GM21717 (cell line): ENCODE results near the gene UNC5B.

ENCODE experiments used
- ATAC-seq: cut with Tn5 transposase; IDR thresholded peaks from one replicate; pipeline ENCODE4 v1.9.1; 2021; ENCODE audit warnings: mild to moderate bottlenecking, moderate library complexity; ENCODE audit not compliant: unreplicated experiment

UNC5B gene

GRCh38 chr10:71212318-71213126 lies at the start of gene UNC5B:
Gene UNC5B, plus strand, starts transcription at chr10:71212570. Its CDS starts 416 bp downstream, at chr10:71212986.
- no peak for ATAC-seq

GRCh38 chr10:71173466-71173865 lies 38.9 kb upstream of the UNC5B start:
- ATAC-seq: no peak

- no peak for ATAC-seq
Measured at GRCh38 chr10:71176661-71177060, 35.7 kb upstream of the UNC5B start.

DNA sequence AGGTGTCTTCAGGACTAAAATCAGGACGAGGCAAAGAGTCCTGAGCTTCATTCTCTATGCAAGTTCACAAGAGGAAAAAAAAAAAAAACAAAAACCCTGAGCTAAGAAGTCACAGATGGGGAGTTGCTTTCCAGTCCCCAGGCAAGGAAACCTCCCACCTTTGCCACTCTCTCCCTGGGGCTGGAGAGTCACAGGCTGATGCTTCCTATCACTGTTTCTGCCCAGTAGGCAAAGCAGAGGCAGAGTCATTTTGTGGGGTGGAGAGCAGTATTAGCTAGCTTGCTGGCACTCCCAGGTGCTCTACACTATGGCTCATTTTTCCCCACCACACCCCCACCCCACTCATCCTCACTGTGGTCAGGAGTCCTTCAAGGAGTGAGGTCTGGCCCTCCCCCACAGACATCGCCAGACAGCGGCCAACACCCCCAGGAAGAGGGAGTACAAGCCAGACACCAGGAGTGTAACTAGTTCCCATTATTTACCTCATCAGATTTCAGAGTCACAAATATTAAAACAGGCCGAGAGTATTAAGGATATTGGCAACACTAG lies 34.6 kb upstream of the UNC5B start:
- no peak for ATAC-seq

DNA sequence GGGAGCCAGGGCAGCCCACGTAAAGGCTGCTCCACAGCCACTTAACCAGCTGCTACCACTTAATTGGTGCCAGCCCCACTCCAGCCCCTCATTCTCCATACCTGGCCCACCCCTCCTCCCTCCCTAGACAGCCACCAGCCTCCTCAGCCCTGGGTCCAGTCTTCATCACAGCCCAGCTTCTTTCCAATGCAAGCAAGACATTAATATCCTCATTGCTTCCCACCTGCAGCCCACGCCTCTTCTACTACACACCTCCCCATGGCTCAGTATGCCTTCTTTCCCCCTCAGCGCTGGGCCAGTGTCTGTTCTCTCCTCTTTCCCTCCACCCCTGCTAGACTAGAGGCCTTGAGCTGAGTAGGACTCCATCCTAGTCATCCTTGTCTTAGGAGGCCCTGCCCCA lies 33.5 kb upstream of the UNC5B start:
- no peak for ATAC-seq

GRCh38 chr10:71179382-71179781 lies 33.0 kb upstream of the UNC5B start:
- ATAC-seq: no peak

DNA sequence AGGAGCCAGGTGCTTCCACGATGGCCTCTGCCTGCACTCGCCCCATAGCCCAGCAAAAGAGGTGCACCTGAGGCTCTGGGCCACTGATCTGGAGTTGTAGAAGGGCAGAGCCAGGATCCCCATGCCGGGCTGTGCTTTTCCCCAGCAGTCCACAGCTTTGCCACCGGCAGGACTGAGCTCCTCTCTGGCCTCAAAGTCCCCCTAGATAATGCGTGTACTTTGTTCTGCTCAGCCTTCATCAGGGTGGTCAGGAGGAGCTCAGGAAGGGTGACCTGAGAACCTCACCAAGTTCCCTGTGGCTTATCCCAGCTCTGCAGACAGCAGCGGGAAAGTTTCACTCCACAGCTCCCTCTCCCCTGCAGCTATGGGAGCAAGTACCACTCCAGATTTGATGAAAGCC lies 27.9 kb upstream of the UNC5B start:
- ATAC-seq: no peak

GRCh38 chr10:71185209-71185608 lies 27.2 kb upstream of the UNC5B start:
- no peak for ATAC-seq

- ATAC-seq: no peak
Measured at GRCh38 chr10:71187197-71187596, 25.2 kb upstream of the UNC5B start.

DNA sequence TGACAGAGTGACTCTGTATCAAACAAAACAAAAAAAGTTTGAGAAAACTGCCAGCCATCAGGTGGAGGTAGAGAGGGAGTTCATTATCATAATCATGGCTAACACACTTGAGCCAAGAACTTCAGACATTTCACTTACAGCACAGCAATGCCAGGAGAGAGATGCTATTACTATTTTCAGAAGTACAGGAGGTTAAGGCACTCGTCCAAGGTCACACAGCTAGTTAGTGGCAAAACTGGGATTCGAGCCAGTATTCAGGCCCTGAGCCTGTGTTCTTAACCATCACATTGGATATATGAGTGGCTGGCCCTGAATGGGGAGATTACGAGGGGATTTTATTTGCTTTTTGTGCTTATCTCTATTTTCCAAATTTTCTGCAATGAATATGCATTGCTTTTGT lies 24.8 kb upstream of the UNC5B start:
- no peak for ATAC-seq

DNA sequence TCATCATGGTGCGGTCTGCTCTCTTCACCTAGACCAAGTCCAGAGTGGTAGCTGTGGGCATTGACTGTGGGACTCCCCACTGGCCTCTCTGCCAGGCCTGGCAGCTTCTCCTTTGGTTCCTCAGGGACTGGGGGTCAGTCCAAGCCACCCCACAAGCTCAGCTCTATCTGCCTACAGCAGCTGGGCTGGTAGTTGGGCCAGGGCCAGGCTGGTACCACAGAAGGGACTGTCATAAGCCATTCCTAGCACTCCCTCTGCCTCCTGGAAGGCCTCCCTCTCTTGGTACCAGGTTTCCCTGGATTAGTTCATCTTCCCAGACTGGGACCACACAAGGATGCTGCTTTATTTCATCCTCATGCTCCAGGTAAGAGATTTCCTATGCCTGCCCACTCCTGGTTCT lies 24.2 kb upstream of the UNC5B start:
- no peak for ATAC-seq

DNA sequence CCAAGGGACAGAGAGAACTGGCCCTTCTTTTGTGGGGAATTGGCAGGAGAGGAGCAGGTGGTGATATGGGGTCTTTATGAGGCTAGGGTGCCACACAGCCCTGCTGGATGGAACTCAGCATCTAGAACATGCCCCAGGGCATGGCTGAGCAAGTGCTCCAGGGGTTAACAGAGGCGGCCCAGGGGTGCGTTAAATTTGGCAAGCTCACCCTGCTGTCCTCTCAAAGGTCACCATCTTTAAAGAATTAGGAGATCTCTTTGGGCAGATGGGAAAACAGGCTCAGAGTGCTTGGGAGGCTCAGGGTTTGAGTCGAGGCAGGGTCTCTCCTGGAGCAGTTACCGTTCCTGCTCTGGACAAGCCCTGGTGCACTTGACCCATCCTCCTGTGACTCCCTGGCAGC lies 21.4 kb upstream of the UNC5B start:
- no peak for ATAC-seq

DNA sequence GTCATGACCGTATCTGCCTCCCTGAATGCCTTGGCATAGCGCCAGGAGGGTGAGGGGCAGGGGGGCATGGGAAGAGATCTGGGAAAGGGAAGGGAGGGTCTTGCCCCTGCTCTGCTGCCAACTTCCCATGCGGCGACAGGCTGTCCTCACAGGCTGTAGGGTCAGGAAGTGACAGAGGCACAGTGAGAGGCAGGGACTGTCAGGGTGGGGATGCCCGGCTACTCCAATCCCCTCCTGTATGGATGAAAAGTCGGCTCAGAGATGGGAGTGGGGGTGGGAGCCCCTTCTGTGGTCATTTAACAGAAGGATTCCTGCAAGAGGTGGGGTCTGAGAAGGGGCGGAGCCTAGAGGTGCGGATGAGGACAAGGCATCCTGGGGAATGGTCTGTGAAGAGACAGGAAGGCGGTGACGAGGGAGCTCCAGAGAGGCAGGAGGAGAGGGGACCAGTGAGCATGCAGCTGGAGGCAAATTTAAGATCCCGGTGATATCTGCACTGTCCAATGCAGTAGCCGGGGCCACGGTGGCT lies 20.8 kb upstream of the UNC5B start:
- no peak for ATAC-seq

GRCh38 chr10:71193516-71193915 lies 18.9 kb upstream of the UNC5B start:
- ATAC-seq: no peak

DNA sequence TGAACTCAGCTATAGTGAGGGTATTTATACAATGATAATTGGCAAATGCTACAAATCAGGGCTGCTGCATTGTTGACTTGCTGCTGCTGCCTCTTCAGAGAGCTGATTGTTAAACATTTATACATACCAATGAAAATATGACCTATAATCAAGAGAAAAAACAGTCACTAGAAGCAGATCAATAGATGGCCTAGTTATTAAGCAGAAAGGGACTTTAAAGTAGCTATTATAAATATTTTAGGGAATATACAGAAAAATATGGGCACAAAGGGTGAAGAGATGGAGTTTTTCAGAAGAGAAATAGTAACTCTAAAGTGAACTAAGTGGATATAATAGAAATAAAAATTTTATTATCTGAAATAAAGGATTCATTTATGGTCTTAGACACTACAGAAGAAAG lies 14.4 kb upstream of the UNC5B start:
- ATAC-seq: no peak

GRCh38 chr10:71201849-71202248 lies 10.5 kb upstream of the UNC5B start:
- ATAC-seq: no peak

GRCh38 chr10:71202314-71202713 lies 10.1 kb upstream of the UNC5B start:
- ATAC-seq: no peak

DNA sequence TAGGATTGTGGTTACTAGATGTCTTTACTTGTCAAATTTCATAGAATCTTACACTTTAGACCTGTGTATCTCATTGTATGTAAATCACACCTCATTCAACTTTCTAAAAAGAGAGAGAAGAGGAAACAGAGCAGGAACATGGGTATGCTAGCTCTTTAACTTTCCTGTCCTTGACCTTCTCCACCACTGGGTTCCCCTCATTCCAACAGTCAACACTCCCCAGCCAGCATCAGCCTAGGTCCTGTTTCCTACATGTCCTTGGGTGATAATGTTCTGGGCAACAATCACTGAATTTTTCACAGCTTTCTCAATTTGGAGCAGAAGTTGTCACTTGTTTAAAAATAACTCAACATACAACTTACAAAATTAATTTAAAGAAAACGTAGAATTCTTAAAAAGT lies 9.2 kb upstream of the UNC5B start:
- ATAC-seq: no peak

GRCh38 chr10:71203716-71204115 lies 8.7 kb upstream of the UNC5B start:
- no peak for ATAC-seq

GRCh38 chr10:71204746-71205145 lies 7.6 kb upstream of the UNC5B start:
- ATAC-seq: no peak

DNA sequence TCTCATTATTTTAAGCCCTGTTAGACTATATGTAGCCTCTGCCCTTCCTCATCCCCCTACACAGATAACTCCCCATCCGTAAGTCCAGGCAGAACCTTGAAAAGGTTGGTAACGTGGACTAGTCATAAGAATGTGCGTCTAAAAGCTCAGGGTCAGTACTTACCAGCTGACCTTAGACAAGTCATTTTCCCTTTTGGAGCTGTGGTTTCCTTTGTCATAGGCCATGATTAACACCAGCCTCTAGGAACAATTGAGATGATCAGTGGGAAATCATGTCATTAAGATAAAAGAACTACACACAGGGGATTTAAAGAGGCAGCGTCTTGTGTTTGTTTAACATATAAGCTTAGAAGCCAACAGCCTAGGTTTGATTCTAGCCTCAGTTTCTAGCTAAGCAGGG lies 6.9 kb upstream of the UNC5B start:
- ATAC-seq: no peak

GRCh38 chr10:71206911-71207310 lies 5.5 kb upstream of the UNC5B start:
- ATAC-seq: no peak

DNA sequence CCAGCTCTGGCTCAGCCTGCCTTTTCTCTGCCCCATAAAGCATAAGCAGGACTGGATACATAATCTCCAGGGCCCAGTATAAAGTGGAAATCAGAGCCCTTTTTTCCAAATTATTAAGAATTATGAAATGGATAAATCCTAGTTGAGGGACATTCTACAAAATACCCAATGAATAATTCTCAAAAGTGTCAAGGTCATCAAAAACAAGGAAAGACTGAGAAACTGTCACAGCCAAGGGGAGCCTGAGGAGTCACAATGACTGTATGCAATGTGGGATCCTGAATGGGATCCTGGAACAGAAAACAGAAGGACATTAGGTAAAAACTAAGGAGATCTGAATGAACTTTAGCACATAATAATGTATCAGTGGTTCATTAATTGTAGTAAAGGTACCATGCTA lies 4.8 kb upstream of the UNC5B start:
- ATAC-seq: no peak
